Measurements from ENCODE around the gene MROH2A. TPM values are rescaled to one million over a fixed set of nuclear protein-coding genes. Genes with fewer than 3 reads are reported as not detected.
"Not testable (repeated sequence)": the region's sequence is repeated elsewhere in the genome, so short reads cannot be mapped to it uniquely, and the experiment has no call there.

MROH2A gene, protein sequence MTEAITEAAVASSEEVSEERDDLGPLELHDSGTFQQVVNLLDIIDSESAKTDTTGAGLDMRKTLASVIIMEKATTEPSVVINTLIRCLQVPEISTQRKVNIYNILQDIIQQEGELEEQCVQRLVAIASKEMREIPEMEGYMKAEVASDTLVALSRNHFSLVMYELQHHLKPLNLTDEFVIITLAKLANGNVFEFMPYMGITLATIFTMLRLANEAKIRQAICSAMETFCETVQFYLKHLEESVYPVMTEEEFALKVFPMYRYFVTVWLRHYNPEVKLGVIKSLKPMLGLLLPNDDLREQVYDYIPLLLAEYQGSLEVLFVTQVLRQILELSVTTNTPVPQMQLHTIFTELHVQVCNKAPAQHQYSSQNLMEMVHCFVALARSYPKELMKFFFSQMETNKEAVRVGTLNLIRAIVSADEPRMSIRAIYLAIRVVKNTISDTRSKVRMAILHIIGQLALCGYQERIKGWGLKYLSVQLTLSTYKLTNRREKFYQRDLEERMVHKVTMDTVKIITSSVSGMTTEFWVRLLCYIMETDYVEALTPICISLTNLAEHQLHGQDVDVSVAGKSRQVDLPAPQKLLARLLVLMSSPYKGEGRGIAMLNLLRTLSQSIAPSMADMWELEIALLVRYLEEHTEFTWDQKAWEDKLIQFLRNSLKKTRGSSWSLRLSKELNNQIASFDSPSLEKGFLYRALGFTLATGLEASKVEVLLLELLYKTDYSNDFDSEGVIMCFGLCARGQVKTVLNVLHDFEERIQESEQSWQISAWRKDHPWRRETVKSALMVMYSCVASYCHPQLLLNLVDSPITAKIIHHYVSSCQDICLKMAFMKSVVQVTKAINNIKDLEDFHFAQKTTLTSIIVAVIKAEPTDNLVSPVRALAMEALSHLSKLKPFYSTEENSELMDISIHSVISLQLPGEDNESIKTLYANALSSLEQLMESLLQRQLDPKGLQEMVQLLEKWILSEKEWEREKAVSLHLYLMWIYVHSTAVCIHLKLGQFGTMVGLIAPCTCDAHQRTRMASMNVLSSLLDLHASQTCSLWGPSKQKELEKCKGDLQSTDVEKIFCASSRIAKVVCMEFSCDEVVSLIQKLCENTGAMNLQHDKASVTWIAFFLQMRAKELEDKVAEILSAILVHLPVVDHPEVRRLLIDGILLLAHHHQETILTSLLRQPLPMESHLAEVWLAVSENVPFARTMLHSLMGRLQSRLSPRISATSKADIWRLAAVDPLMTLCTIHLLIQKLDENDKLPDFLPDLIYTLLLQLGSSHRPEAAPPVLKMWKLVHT (N-terminal part only)
- not detected in 2 replicates for total RNA-seq (2014; rRNA removed; shearing (Covaris generic))

DNA sequence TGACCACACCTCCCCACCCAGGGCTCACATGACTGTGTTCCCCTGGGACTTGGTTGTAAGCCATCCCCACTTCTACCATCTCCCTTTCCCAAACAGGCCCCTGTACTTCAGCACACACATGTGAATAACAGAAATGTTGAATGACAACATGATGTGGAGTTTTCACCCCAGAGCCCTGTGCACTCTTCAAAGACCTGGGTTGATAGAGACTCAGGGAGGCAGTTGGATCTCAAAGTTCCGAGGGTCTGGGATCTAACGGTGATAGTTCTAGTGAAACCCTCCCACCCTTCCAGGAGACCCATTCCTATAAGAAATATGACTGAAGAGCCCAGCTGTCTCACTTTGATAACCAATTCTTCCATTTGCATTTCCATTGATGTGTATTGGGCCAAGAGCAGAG, at the start of gene MROH2A:
MROH2A (plus strand) TSS at position 301 of the 400 bp plus-strand sequence. CDS start 1,029 bp downstream, outside the sequence.
- H3K36me3 ChIP-seq (replicated peaks; ENCODE audit: control insufficient read depth, insufficient read depth, low read length), result no peaks in the 10 kb centered on the region
- no peak within 1 kb of the TSS for H3K4me3 ChIP-seq (ENCODE audit: insufficient read depth, low read depth, low read length)
- H3K27me3 ChIP-seq (ENCODE audit: control insufficient read depth, insufficient read depth, low read length), result no peaks in the 10 kb centered on the region
- DNase-seq, result no peak

DNA sequence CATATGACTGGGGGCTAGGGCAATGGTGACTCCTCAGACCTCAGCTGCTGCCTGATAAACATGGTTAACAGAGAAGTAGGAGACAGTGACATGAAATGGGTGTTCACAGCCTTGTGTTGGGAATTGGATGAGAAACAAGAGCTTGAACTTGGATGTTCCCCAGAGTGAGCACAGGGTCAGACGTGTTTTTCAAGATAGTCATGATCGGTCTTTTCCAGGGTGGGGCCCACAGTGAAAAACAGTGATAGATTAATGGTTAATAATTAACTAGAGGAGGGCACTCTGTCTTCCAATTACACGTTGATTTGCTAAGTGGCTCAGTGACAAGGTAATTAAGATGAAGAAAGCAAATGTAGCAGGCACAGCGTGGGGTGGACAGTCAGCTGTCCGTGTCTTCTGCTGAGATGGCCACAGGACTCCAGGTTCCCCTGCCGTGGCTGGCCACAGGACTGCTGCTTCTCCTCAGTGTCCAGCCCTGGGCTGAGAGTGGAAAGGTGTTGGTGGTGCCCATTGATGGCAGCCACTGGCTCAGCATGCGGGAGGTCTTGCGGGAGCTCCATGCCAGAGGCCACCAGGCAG, 49.3 kb upstream of the MROH2A start, which contains the start of gene UGT1A3:
UGT1A3 (plus strand) TSS at position 320 of the 579 bp plus-strand sequence; CDS start at position 405, 85 bp downstream.
- no peaks in the 10 kb centered on the region for H3K36me3 ChIP-seq (replicated peaks; ENCODE audit: control insufficient read depth, insufficient read depth, low read length)
- no peak for DNase-seq
- no peak within 1 kb of the TSS for H3K4me3 ChIP-seq (ENCODE audit: insufficient read depth, low read depth, low read length)
- no peaks in the 10 kb centered on the region for H3K27me3 ChIP-seq (ENCODE audit: control insufficient read depth, insufficient read depth, low read length)

DNA sequence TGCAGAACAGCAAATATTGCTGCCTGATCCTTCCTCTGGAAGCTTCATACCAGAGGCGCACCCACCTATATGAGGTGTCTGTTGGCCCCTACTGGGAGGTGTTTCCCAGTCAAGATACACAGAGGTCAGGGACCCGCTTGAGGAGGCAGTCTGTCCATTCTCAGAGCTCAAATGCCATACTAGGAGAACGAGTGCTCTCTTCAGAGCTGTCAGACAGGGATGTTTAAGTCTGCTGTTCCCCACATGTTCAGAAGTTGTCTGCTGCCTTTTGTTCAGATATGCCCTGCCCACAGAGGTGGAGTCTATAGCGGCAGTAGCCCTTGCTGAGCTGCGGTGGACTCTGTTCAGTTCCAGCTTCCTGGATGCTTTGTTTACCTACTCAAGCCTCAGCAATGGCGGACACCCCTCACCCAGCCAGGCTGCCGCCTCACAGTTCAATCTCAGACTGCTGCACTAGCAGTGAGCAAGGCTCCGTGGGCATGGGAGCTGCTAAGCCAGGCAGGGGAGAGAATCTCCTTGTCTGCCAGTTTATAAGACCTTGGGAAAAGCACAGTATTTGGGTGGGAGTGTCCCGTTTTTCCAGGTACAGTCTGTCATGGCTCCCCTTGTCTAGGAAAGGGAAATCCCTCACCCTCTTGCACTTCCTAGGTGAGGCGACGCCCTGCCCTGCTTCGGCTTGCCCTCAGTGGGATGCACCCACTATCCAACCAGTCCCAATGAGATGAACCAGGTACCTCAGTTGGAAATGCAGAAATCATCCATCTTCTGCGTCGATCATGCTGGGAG, 41.1 kb upstream of the MROH2A start:
- H3K4me3 ChIP-seq (ENCODE audit: insufficient read depth, low read depth, low read length); H3K36me3 ChIP-seq (replicated peaks; ENCODE audit: control insufficient read depth, insufficient read depth, low read length); DNase-seq; H3K27me3 ChIP-seq (ENCODE audit: control insufficient read depth, insufficient read depth, low read length): not testable (repeated sequence)

DNA sequence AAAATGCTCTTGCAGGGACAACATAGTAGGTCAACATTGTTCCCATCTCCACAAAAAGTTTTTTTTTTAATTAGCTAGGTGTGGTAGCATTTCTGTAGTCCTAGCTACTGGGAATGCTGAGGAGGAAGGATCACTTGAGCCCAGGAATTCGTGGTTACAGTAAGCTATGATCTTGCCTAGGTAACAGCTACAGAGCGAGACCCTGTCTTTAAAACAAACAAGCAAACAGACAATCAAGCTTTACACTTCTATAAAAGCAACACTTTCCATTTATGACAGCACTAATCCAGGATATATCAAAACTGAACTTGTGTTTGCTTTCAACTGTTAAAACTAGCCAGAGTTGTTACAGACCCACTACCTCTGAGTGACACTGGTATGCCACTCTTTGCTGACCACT, 37.3 kb upstream of the MROH2A start:
- H3K36me3 ChIP-seq (replicated peaks; ENCODE audit: control insufficient read depth, insufficient read depth, low read length), result no peaks in the 10 kb centered on the region
- no peak for DNase-seq
- H3K4me3 ChIP-seq (ENCODE audit: insufficient read depth, low read depth, low read length), result no peak overlapping the region
- H3K27me3 ChIP-seq (ENCODE audit: control insufficient read depth, insufficient read depth, low read length), result no peaks in the 10 kb centered on the region

DNA sequence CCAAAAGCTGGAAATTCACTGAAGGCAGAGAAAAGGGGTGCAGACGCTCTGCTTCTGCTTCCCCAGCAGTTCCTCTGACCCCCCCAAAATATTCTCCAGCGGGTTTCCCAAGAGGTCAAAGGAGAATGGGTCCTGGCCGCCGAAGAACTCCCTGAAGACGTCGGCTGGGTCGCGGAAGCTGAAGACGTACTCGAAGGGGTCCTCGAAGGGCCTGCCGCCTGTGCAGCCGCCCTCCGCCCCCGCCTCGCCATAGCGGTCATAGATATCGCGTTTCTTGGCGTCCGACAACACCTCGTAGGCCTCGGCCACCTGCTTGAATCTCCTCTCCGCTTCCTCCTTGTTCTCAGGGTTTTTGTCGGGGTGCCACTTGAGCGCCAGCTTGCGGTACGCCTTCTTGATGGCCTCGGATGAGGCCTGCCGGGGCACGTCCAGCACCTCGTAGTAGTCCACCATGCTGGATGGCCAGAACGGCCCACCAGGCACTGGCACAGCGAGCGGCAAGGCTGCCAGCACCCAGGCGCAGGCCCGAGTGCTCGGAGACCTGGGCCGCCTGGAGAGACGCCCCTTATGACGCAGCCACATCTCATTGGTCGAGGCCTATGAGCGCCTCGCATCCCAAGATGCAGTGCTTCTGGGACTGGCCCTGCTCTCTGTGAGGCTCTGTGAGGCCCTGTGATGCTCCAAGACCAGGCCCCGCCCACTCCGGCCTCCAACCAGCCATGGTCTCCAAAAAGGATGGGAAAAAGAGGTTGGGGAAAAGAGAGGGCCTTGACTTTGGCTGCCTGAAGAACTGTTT, 34.5 kb upstream of the MROH2A start:
- Histone ChIP-seq H3K36me3 (replicated peaks; ENCODE audit: control insufficient read depth, insufficient read depth, low read length) (no peaks in the 10 kb centered on the region), H3K27me3 (ENCODE audit: control insufficient read depth, insufficient read depth, low read length) (no peaks in the 10 kb centered on the region), H3K4me3 (ENCODE audit: insufficient read depth, low read depth, low read length) (no peak overlapping the region)
- no peak for DNase-seq

GRCh38 chr2:233745073-233745755, 32.9 kb upstream of the MROH2A start:
- H3K4me3 ChIP-seq (ENCODE audit: insufficient read depth, low read depth, low read length), result no peak overlapping the region
- H3K36me3 ChIP-seq (replicated peaks; ENCODE audit: control insufficient read depth, insufficient read depth, low read length), result no peaks in the 10 kb centered on the region
- DNase-seq, result no peak
- H3K27me3 ChIP-seq (ENCODE audit: control insufficient read depth, insufficient read depth, low read length), result no peaks in the 10 kb centered on the region

DNA sequence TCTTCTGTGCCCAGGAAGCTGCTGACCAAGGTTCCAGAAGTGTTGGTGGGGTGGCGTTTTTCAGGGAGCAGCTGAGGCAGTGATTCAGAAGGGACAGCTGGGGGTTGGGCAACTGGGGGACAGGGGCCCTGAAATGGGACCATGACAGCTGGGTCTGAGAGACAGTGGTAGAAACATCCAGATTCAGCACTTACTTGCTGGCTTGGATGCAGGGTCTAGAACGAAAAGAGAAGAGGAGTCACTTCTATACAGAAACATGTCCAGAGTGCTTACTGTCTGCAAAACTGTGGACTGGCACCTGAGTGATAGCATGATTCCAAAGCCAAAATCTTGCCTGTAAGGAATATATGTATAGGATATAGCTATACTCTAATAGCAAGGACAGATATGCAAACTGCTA, 32.3 kb upstream of the MROH2A start:
- not testable (repeated sequence) for H3K4me3 ChIP-seq (ENCODE audit: insufficient read depth, low read depth, low read length); DNase-seq; H3K36me3 ChIP-seq (replicated peaks; ENCODE audit: control insufficient read depth, insufficient read depth, low read length); H3K27me3 ChIP-seq (ENCODE audit: control insufficient read depth, insufficient read depth, low read length)

GRCh38 chr2:233746475-233747282, 31.5 kb upstream of the MROH2A start:
- no peak for DNase-seq
- H3K4me3 ChIP-seq (ENCODE audit: insufficient read depth, low read depth, low read length), result no peak overlapping the region
- H3K36me3 ChIP-seq (replicated peaks; ENCODE audit: control insufficient read depth, insufficient read depth, low read length), result no peaks in the 10 kb centered on the region
- H3K27me3 ChIP-seq (ENCODE audit: control insufficient read depth, insufficient read depth, low read length), result no peaks in the 10 kb centered on the region

DNA sequence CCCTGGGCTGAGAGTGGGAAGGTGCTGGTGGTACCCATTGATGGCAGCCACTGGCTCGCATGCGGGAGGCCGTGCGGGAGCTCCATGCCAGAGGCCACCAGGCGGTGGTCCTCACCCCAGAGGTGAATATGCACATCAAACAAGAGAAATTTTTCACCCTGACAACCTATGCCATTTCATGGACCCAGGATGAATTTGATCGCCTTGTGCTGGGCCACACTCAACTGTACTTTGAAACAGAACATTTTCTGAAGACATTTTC, 30.9 kb upstream of the MROH2A start:
- Histone ChIP-seq H3K4me3 (ENCODE audit: insufficient read depth, low read depth, low read length) (no peak overlapping the region), H3K27me3 (ENCODE audit: control insufficient read depth, insufficient read depth, low read length) (no peaks in the 10 kb centered on the region), H3K36me3 (replicated peaks; ENCODE audit: control insufficient read depth, insufficient read depth, low read length) (no peaks in the 10 kb centered on the region)
- DNase-seq, result no peak

- H3K36me3 ChIP-seq (replicated peaks; ENCODE audit: control insufficient read depth, insufficient read depth, low read length); DNase-seq; H3K27me3 ChIP-seq (ENCODE audit: control insufficient read depth, insufficient read depth, low read length); H3K4me3 ChIP-seq (ENCODE audit: insufficient read depth, low read depth, low read length): not testable (repeated sequence)
These were observed 27.4 kb upstream of the MROH2A start for GRCh38 chr2:233750689-233751088.

GRCh38 chr2:233751212-233752009, 26.7 kb upstream of the MROH2A start:
- DNase-seq; H3K27me3 ChIP-seq (ENCODE audit: control insufficient read depth, insufficient read depth, low read length); H3K36me3 ChIP-seq (replicated peaks; ENCODE audit: control insufficient read depth, insufficient read depth, low read length); H3K4me3 ChIP-seq (ENCODE audit: insufficient read depth, low read depth, low read length): not testable (repeated sequence)

Measured in H7 (cell line).